Measurements from ENCODE around the gene DCP1B. TPM values are rescaled to one million over a fixed set of nuclear protein-coding genes. Genes with fewer than 3 reads are reported as not detected.
"Not testable (repeated sequence)": the region's sequence is repeated elsewhere in the genome, so short reads cannot be mapped to it uniquely, and the experiment has no call there.

Gene DCP1B
- total RNA-seq, 1 donor, result 17.7 TPM

DNA sequence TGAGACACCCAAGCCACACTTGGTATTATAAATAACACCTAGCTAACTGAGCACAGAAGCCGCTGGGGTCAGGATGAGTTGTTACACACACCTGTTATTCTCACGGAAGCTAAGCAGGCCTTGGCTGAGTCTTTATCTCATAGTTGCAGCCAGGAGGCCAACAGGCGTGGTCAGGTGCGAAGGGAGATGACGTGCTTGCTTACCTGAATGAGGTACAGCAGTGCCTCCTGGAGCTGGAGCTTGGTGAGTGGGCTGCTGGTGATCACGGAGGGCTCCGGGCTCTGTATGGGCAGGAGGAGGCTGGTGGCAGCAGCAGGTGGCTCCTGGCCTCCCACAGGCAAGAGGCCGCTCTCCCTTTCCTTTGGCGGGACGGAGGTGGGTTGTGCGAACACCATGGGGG, 55.4 kb downstream of the DCP1B start:
- H3K4me3 ChIP-seq (ENCODE audit: low read depth, low read length), result no peak overlapping the region
- TF ChIP-seq, protein P1, sequence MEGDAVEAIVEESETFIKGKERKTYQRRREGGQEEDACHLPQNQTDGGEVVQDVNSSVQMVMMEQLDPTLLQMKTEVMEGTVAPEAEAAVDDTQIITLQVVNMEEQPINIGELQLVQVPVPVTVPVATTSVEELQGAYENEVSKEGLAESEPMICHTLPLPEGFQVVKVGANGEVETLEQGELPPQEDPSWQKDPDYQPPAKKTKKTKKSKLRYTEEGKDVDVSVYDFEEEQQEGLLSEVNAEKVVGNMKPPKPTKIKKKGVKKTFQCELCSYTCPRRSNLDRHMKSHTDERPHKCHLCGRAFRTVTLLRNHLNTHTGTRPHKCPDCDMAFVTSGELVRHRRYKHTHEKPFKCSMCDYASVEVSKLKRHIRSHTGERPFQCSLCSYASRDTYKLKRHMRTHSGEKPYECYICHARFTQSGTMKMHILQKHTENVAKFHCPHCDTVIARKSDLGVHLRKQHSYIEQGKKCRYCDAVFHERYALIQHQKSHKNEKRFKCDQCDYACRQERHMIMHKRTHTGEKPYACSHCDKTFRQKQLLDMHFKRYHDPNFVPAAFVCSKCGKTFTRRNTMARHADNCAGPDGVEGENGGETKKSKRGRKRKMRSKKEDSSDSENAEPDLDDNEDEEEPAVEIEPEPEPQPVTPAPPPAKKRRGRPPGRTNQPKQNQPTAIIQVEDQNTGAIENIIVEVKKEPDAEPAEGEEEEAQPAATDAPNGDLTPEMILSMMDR (IDR thresholded peaks at IDR 0.05; ENCODE audit: insufficient read depth, low read depth, low read length), result no peak
- no peak for DNase-seq (ENCODE audit: low read depth)

GRCh38 chr12:1947081-1947480, 57.2 kb downstream of the DCP1B start:
- TF ChIP-seq, protein P1 (IDR thresholded peaks at IDR 0.05; ENCODE audit: insufficient read depth, low read depth, low read length), result no peak
- no peak overlapping the region for H3K4me3 ChIP-seq (ENCODE audit: low read depth, low read length)
- no peak for DNase-seq (ENCODE audit: low read depth)

- no peak overlapping the region for H3K4me3 ChIP-seq (ENCODE audit: low read depth, low read length)
- no peak for DNase-seq (ENCODE audit: low read depth)
- TF ChIP-seq, protein P1 (IDR thresholded peaks at IDR 0.05; ENCODE audit: insufficient read depth, low read depth, low read length), result no peak
Observed at GRCh38 chr12:1946296-1946695, 58.0 kb downstream of the DCP1B start.

GRCh38 chr12:1945502-1945901, 58.8 kb downstream of the DCP1B start:
- H3K4me3 ChIP-seq (ENCODE audit: low read depth, low read length); DNase-seq (ENCODE audit: low read depth): not testable (repeated sequence)

DNA sequence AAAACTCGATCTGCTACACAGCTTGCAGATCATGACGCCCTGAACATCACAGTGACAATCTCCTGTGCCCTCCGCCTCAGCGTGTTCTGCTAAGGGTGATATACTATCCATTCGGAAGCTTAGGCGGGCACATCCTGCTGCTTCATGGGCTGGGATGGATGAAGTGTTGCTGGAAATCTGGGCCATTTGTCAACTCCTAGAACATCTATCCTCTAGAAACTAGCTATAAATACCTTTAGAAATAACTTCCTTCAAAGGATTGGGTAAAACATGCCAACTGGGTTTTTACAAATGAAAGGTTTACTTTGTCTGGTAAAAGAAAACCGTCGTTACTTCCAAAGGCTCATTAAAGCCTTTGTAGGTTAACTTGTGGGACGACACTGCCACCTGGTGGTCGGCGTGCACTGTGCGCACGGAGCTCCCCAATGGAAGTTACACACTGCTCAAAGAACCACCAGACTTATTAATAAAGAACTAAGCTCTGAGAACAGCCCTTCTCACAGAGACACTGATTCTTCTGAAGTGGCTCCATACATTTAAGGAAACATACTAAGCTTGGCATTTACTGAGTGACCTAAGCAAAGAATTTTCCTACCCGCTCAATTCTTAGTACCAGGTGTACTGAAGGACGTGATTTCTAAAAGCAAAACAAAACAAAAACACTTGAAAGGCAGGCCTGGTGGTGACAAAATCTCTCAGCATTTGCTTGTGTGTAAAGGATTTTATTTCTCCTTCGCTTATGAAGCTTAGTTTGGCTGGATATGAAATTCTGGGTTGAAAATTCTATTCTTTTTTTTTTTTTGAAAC, 64.3 kb downstream of the DCP1B start:
- H3K4me3 ChIP-seq (ENCODE audit: low read depth, low read length), result no peak overlapping the region
- TF ChIP-seq, protein P1 (IDR thresholded peaks at IDR 0.05; ENCODE audit: insufficient read depth, low read depth, low read length), result peak; percentile 91
- DNase-seq (ENCODE audit: low read depth), result peak; percentile 82

DNA sequence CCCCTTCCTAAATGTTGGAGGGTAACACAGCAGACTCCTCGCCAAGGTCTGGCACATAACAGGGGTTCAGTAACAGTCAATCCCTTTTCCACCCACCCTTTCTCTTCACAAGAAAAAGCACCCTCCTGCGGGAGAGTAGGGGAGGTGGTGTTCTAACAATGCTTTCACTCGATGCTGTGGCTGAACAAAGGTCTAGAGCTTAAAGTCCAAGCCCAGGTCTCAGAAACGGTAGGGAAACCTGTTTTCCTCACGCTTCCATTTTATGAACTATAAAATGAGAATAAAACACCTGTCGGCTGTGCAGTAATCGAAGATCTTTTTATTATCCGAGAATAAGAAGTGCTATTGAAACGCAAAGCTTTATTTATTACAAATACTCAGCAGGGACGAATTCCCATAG, 64.9 kb downstream of the DCP1B start:
- TF ChIP-seq, protein P1 (IDR thresholded peaks at IDR 0.05; ENCODE audit: insufficient read depth, low read depth, low read length), result no peak
- no peak for DNase-seq (ENCODE audit: low read depth)
- no peak overlapping the region for H3K4me3 ChIP-seq (ENCODE audit: low read depth, low read length)

DNA sequence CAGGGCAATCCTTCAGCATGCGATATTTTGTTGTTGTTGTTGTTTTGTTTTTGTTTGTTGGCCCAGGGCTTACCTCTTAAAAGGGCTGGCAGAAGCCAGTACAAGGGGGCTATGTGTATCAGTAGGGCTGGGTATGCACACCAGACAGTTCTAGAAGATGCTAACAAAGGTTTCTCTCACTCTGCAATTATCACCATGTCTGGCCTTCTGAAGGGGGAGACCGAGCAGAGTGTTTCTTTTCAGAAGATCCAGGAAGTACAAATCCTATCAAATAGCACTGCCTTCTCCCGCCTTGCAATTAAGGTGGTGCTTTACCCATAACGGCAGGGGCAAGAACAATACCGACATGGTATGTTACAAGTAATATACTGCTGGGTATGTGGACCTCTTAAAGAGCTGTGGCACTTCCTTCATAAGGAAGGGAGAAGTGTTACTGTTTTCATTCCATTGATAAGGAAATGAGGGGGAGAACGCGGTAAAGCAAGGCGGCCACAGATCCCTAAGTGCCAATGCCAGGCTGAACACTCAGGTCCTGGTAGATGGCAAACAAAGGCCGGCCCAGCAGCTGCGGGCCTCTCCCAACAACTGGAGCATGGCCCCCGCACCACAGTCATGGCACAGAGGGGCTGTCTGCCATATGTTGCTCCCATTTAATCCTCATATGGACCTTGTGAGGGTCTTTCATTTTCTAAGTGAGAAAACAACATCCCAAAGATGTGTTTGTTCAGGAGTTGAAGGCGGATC, 66.6 kb downstream of the DCP1B start:
- TF ChIP-seq, protein P1 (IDR thresholded peaks at IDR 0.05; ENCODE audit: insufficient read depth, low read depth, low read length), result no peak
- no peak for DNase-seq (ENCODE audit: low read depth)
- no peak overlapping the region for H3K4me3 ChIP-seq (ENCODE audit: low read depth, low read length)

Measured in fibroblast of villous mesenchyme (primary cell).